Lower lobe of right lung (tissue), 2 donors: ENCODE results near the gene SLC1A7. TPM values are rescaled to one million over a fixed set of nuclear protein-coding genes. Genes with fewer than 3 reads are reported as not detected.

Experiments used
- ATAC-seq, 2 donors: fragments of 200-7000 bp; cut with Tn5 transposase; one replicate each; pipeline ENCODE4 v1.9.1; 2020 to 2022; ENCODE audit warnings: mild to moderate bottlenecking in 2 of 2, moderate library complexity in 2 of 2
- DNase-seq: peaks from one replicate; pipeline ENCODE4 v3.0.0-alpha.2; 2020
- H3K27ac ChIP-seq: fragments of 200-600 bp; one replicate; pipeline ENCODE4 v1.8.0; 2022
- H3K27me3 ChIP-seq: fragments of 200-600 bp; one replicate; pipeline ENCODE4 v1.8.0; 2022; ENCODE audit warnings: low read depth
- H3K36me3 ChIP-seq: fragments of 200-600 bp; one replicate; pipeline ENCODE4 v1.8.0; 2022; ENCODE audit warnings: mild to moderate bottlenecking
- H3K4me1 ChIP-seq: fragments of 200-600 bp; one replicate; pipeline ENCODE4 v1.8.0; 2022
- H3K4me3 ChIP-seq: fragments of 200-600 bp; one replicate; pipeline ENCODE4 v1.8.0; 2022; ENCODE audit warnings: mild to moderate bottlenecking
- H3K9me3 ChIP-seq: fragments of 200-600 bp; one replicate; pipeline ENCODE4 v1.8.0; 2022
- CTCF ChIP-seq: fragments of 200-600 bp; IDR thresholded peaks from one replicate; pipeline ENCODE4 v1.8.0; 2022; ENCODE audit warnings: antibody characterized with exemption, mild to moderate bottlenecking
- intact Hi-C: fragments of 100-400 bp; cut with DNase I; formaldehyde crosslinking; loops from one replicate; pipeline ENCODE4 v1.11.0; 2022
- total RNA-seq: library from RNA; stranded (reverse); fragmentation: NEBNext Ultra II Directional; extraction: Animal tissue kit (Norgen Biotek cat#: 25700); gene quantifications from one replicate; pipeline ENCODE4 v1.2.1, GENCODE V29; 2021
- donor health status: DM: no; HTN: yes; CAD: no; lungs with severe emphysema.

The SLC1A7 gene
- total RNA-seq, 1 donor from 2014 or later = 0.68 TPM

DNA sequence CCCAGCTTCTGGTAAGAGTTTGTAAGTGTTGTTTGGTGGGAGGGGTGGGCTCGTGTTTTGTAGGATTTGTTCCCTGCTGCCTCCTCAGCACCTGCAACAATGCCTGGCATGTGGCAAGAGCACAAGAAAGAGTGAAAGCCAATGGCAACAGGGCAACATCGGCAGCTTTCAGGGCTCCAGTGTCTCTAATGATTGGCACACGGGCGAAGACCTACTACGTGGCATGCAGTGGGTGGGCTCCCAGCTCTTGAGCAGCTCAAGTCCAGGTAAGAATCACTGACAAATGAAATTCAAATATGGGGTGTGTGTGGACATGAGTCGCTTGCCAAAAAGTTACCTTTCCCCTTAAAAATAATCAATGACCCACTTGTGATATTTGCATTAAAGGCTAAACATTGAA, 23.9 kb upstream of the SLC1A7 start:
- no peak for TF ChIP-seq CTCF
- Histone ChIP-seq H3K4me1 (no peaks in the 10 kb centered on the region), H3K4me3 (no peak overlapping the region), H3K9me3 (no peaks in the 10 kb centered on the region), H3K27ac (no peak overlapping the region), H3K27me3 (no peaks in the 10 kb centered on the region), H3K36me3 (no peaks in the 10 kb centered on the region)
- no peak for DNase-seq
- ATAC-seq = no peak
- intact Hi-C loops = no loop called here

DNA sequence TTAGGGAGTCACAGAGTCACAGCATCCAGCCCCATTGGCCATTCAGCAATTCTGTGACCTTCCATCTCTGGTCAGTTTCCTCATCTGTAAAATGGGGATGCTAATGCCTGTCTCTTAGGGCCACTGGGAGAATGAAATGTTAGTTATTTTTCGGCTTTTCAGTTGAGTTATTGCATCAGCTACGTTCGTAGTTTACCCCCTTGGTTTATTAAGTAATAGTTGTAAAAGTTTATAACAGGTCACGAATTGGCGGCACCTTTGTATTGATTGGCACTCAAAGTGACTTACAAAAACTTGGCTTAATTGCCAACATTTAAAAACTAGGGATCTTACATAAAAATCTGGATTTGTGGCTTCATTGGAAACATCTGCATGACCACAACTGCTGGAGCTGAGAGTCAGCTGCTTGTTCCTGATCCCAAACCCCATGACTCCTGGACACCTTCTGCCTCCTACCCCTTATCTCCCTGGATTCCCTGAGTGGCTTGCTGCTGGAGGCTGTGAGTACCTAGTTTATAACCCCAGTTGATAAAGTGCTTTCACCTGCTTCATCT, 23.0 kb upstream of the SLC1A7 start:
- Histone ChIP-seq H3K36me3 (no peaks in the 10 kb centered on the region), H3K27me3 (no peaks in the 10 kb centered on the region), H3K4me3 (no peak overlapping the region), H3K4me1 (no peaks in the 10 kb centered on the region), H3K27ac (no peak overlapping the region), H3K9me3 (no peaks in the 10 kb centered on the region)
- no peak for TF ChIP-seq CTCF
- no peak for DNase-seq
- intact Hi-C loops = no loop called here
- no peak for ATAC-seq

GRCh38 chr1:53163291-53163768, 20.9 kb upstream of the SLC1A7 start:
- Histone ChIP-seq H3K9me3 (no peaks in the 10 kb centered on the region), H3K27me3 (no peaks in the 10 kb centered on the region), H3K27ac (no peak overlapping the region), H3K4me1 (no peaks in the 10 kb centered on the region), H3K36me3 (no peaks in the 10 kb centered on the region), H3K4me3 (no peak overlapping the region)
- no peak for TF ChIP-seq CTCF
- ATAC-seq (no peak), DNase-seq (no peak)
- intact Hi-C loops = no loop called here

GRCh38 chr1:53162621-53163020, 20.2 kb upstream of the SLC1A7 start:
- Histone ChIP-seq H3K36me3 (no peaks in the 10 kb centered on the region), H3K9me3 (no peaks in the 10 kb centered on the region), H3K4me3 (no peak overlapping the region), H3K27me3 (no peaks in the 10 kb centered on the region), H3K4me1 (no peaks in the 10 kb centered on the region), H3K27ac (no peak overlapping the region)
- DNase-seq (no peak), ATAC-seq (no peak)
- intact Hi-C loops = no loop called here
- no peak for TF ChIP-seq CTCF

DNA sequence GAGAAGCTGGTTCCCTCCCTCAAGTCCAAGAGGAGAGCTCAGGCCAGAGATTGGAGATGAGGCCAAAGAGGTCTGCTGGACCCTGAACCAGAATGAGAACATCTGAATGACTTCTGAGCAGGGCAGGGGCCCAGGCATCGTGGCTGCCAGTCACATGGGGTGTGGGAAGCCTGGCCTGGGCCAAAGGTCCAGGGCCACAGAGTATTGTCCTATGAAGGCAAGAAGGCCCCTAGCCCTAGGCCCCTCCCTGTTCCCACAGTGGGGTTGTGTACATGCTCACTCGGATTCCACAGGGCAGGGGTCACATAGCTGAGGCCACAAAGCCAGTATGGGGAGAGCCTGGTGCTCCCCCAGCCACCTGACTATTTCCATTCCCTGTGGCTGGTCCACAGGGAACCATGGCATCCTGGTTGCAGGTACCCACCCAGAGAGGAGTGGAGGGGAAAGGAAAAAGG, 18.5 kb upstream of the SLC1A7 start:
- no peak for TF ChIP-seq CTCF
- intact Hi-C loops = no loop called here
- no peak for DNase-seq

More for the DNA sequence above, 18.5 kb upstream of the SLC1A7 start:
- no peaks in the 10 kb centered on the region for H3K9me3 ChIP-seq
- no peak overlapping the region for H3K4me3 ChIP-seq
- no peaks in the 10 kb centered on the region for H3K36me3 ChIP-seq
- no peaks in the 10 kb centered on the region for H3K27me3 ChIP-seq
- no peak for ATAC-seq
- H3K4me1 ChIP-seq = no peaks in the 10 kb centered on the region
- no peak overlapping the region for H3K27ac ChIP-seq
